ENCODE measurements around the gene RCBTB1. TPM values are rescaled to one million over a fixed set of nuclear protein-coding genes. Genes with fewer than 3 reads are reported as not detected.

Gene RCBTB1
- total and polyA plus RNA-seq, 10 of the 15 experiments (the other 5 are each of a cell fraction or from before 2014, with no cell fraction given): 5.1 to 13.5 (median 11.2) TPM

GRCh38 chr13:49488563-49488962, 96.8 kb downstream of the RCBTB1 start:
- Histone ChIP-seq H3K27ac (ENCODE audit: control insufficient read depth, insufficient read depth) (no peak overlapping the region), H3K4me2 (ENCODE audit: control insufficient read depth, insufficient read depth) (no peak overlapping the region), H3K9ac (ENCODE audit: control insufficient read depth, insufficient read depth, low read length) (no peak overlapping the region), H2AFZ (ENCODE audit: control insufficient read depth, low read depth, low read length) (no peak overlapping the region), H3K27me3 (replicated peaks in 1 of 2; ENCODE audit: control insufficient read depth in 2 of 2, insufficient read depth in 2 of 2, low read length in 1 of 2) (no peaks in the 10 kb centered on the region), H3K4me3 (no peak overlapping the region), H3K79me2 (ENCODE audit: control insufficient read depth, insufficient read depth, low read length) (no peaks in the 10 kb centered on the region), H3K4me1 (ENCODE audit: control insufficient read depth, insufficient read depth, low read length) (no peaks in the 10 kb centered on the region), H4K20me1 (ENCODE audit: control insufficient read depth, insufficient read depth) (no peaks in the 10 kb centered on the region), H3K36me3 (ENCODE audit: control insufficient read depth in 2 of 2, insufficient read depth in 2 of 2, low read length in 1 of 2) (peaks cover 0 to 24% of the 10 kb centered on the region in 2 experiments; a peak in 2 of 4 replicates), H3K9me3 (replicated peaks; ENCODE audit: control insufficient read depth, insufficient read depth, low read length) (no peaks in the 10 kb centered on the region)
- ChIA-PET POLR2A (no interaction called here), RAD21 (ENCODE audit: unreplicated experiment) (no interaction called here), SMC1A (ENCODE audit: uncharacterized antibody, unreplicated experiment) (interaction anchor here (0.6 kb wide), 1 partner anchor 12 kb away, joined by 4 read pairs; no protein-coding TSS in a partner anchor), CTCF (no interaction called here)
- TF ChIP-seq TAF1 (IDR thresholded peaks at IDR 0.05; ENCODE audit: borderline replicate concordance, low read depth, low read length) (no peak), KDM1A (IDR thresholded peaks at IDR 0.05; ENCODE audit: borderline replicate concordance) (no peak), BCL3 (IDR thresholded peaks at IDR 0.05; ENCODE audit: borderline replicate concordance, insufficient read depth, low read depth, low read length, poor library complexity, severe bottlenecking) (no peak), SMAD1 (IDR thresholded peaks at IDR 0.05; ENCODE audit: low read depth, partially characterized antibody) (no peak), ASH2L (IDR thresholded peaks at IDR 0.05; ENCODE audit: borderline replicate concordance, low read depth) (no peak), NFXL1 (IDR thresholded peaks at IDR 0.05; ENCODE audit: borderline replicate concordance) (no peak), IRF5 (IDR thresholded peaks at IDR 0.05; ENCODE audit: borderline replicate concordance) (no peak)
- DNase-seq (ENCODE audit: low read depth, low spot score) (no peak), ATAC-seq (no peak), FAIRE-seq (no peak)
- 100% methylated on average over 2 of the region's 2 CpGs for WGBS (ENCODE audit: insufficient coverage, insufficient replicate concordance, low lambda C conversion rate, missing lambda C conversion rate)
- intact Hi-C loops (cut with micrococcal nuclease; ENCODE audit: unreplicated experiment) (no loop called here), in situ Hi-C loops (cut with MboI) (no loop called here)
- BruUV-seq (replicated peaks): no TSS peak

Other genes with a start within 250 kb of the RCBTB1 start
- gene CAB39L, start 141.5 kb downstream of the RCBTB1 start, total RNA-seq (2014; rRNA removed): 1.2 and 1.9 TPM in 2 replicates
- 1.9 and 2.1 TPM in 2 replicates for gene CAB39L, start 141.5 kb downstream of the RCBTB1 start, total RNA-seq (2014; rRNA removed; fragmentation: Illumina TruSeq; extraction: Trizol)
- gene CAB39L, start 141.5 kb downstream of the RCBTB1 start, total RNA-seq (2021): 2.2 and 3.0 TPM in 2 replicates
- gene CAB39L, start 141.5 kb downstream of the RCBTB1 start, polyA plus RNA-seq (2011; rRNA removed): 2.9 and 5.0 TPM in 2 replicates
- 1.9 and 2.0 TPM in 2 replicates for gene CAB39L, start 141.5 kb downstream of the RCBTB1 start, polyA plus RNA-seq (2014; fragmentation: Illumina TruSeq; extraction: Trizol)
- gene CAB39L, start 141.5 kb downstream of the RCBTB1 start, polyA plus RNA-seq (2014; fragmentation: Nextera tagmentation; extraction: Ambion mirVana): 1 to 10 TPM in 1 of 2 experiments, under 1 TPM in 1; 0.88 to 1.6 TPM
- 1.0 and 1.4 TPM in 2 replicates for gene CAB39L, start 141.5 kb downstream of the RCBTB1 start, polyA plus RNA-seq (2014; rRNA removed)
- 1 to 10 TPM; 1.6 to 1.8 TPM for gene CAB39L, start 141.5 kb downstream of the RCBTB1 start, polyA plus RNA-seq (2016; fragmentation: Nextera tagmentation; extraction: Ambion mirVana)
- gene SETDB2, start 141.3 kb downstream of the RCBTB1 start, total RNA-seq (2014; rRNA removed): 5.7 and 6.6 TPM in 2 replicates
- 8.3 and 9.5 TPM in 2 replicates for gene SETDB2, start 141.3 kb downstream of the RCBTB1 start, total RNA-seq (2014; rRNA removed; fragmentation: Illumina TruSeq; extraction: Trizol)
- 5.7 and 6.6 TPM in 2 replicates for gene SETDB2, start 141.3 kb downstream of the RCBTB1 start, total RNA-seq (2021)
- gene SETDB2, start 141.3 kb downstream of the RCBTB1 start, polyA plus RNA-seq (2011; rRNA removed): 8.9 and 16.8 TPM in 2 replicates
- 8.2 and 8.7 TPM in 2 replicates for gene SETDB2, start 141.3 kb downstream of the RCBTB1 start, polyA plus RNA-seq (2014; fragmentation: Illumina TruSeq; extraction: Trizol)
- 1 to 10 TPM; 1.2 to 1.4 TPM for gene SETDB2, start 141.3 kb downstream of the RCBTB1 start, polyA plus RNA-seq (2014; fragmentation: Nextera tagmentation; extraction: Ambion mirVana)
- 3.1 and 4.5 TPM in 2 replicates for gene SETDB2, start 141.3 kb downstream of the RCBTB1 start, polyA plus RNA-seq (2014; rRNA removed)
- gene SETDB2, start 141.3 kb downstream of the RCBTB1 start, polyA plus RNA-seq (2016; fragmentation: Nextera tagmentation; extraction: Ambion mirVana): 10 to 100 TPM in 1 of 2 experiments, 1 to 10 TPM in 1; 8.4 to 10.0 TPM
- gene PHF11, start 89.6 kb downstream of the RCBTB1 start, total RNA-seq (2014; rRNA removed): 17.8 and 24.5 TPM in 2 replicates
- 35.0 and 36.3 TPM in 2 replicates for gene PHF11, start 89.6 kb downstream of the RCBTB1 start, total RNA-seq (2014; rRNA removed; fragmentation: Illumina TruSeq; extraction: Trizol)
- 33.9 and 35.6 TPM in 2 replicates for gene PHF11, start 89.6 kb downstream of the RCBTB1 start, total RNA-seq (2021)
- 77.3 and 89.2 TPM in 2 replicates for gene PHF11, start 89.6 kb downstream of the RCBTB1 start, polyA plus RNA-seq (2011; rRNA removed)
- gene PHF11, start 89.6 kb downstream of the RCBTB1 start, polyA plus RNA-seq (2014; fragmentation: Illumina TruSeq; extraction: Trizol): 50.1 and 64.6 TPM in 2 replicates
- 10 to 100 TPM; 16.9 to 23.0 TPM for gene PHF11, start 89.6 kb downstream of the RCBTB1 start, polyA plus RNA-seq (2014; fragmentation: Nextera tagmentation; extraction: Ambion mirVana)
- gene PHF11, start 89.6 kb downstream of the RCBTB1 start, polyA plus RNA-seq (2014; rRNA removed): 39.7 and 40.9 TPM in 2 replicates
- gene PHF11, start 89.6 kb downstream of the RCBTB1 start, polyA plus RNA-seq (2016; fragmentation: Nextera tagmentation; extraction: Ambion mirVana): 10 to 100 TPM; 24.2 to 31.6 TPM
- gene ARL11, start 42.9 kb upstream of the RCBTB1 start, total RNA-seq (2014; rRNA removed): 3.8 and 4.1 TPM in 2 replicates
- 5.9 TPM in 2 replicates for gene ARL11, start 42.9 kb upstream of the RCBTB1 start, total RNA-seq (2014; rRNA removed; fragmentation: Illumina TruSeq; extraction: Trizol)
- gene ARL11, start 42.9 kb upstream of the RCBTB1 start, total RNA-seq (2021): 5.3 and 5.6 TPM in 2 replicates
- 1.6 and 2.3 TPM in 2 replicates for gene ARL11, start 42.9 kb upstream of the RCBTB1 start, polyA plus RNA-seq (2011; rRNA removed)
- 4.3 and 4.8 TPM in 2 replicates for gene ARL11, start 42.9 kb upstream of the RCBTB1 start, polyA plus RNA-seq (2014; fragmentation: Illumina TruSeq; extraction: Trizol)
- gene ARL11, start 42.9 kb upstream of the RCBTB1 start, polyA plus RNA-seq (2014; fragmentation: Nextera tagmentation; extraction: Ambion mirVana): 1 to 10 TPM; 2.0 to 2.6 TPM
- gene ARL11, start 42.9 kb upstream of the RCBTB1 start, polyA plus RNA-seq (2014; rRNA removed): 7.2 and 7.4 TPM in 2 replicates
- gene ARL11, start 42.9 kb upstream of the RCBTB1 start, polyA plus RNA-seq (2016; fragmentation: Nextera tagmentation; extraction: Ambion mirVana): 1 to 10 TPM; 4.0 to 5.3 TPM
- gene EBPL, start 105.9 kb upstream of the RCBTB1 start, total RNA-seq (2014; rRNA removed): 56.5 and 57.4 TPM in 2 replicates
- 35.1 and 35.8 TPM in 2 replicates for gene EBPL, start 105.9 kb upstream of the RCBTB1 start, total RNA-seq (2014; rRNA removed; fragmentation: Illumina TruSeq; extraction: Trizol)
- 42.4 and 43.0 TPM in 2 replicates for gene EBPL, start 105.9 kb upstream of the RCBTB1 start, total RNA-seq (2021)
- gene EBPL, start 105.9 kb upstream of the RCBTB1 start, polyA plus RNA-seq (2011; rRNA removed): 44.5 and 61.5 TPM in 2 replicates
- gene EBPL, start 105.9 kb upstream of the RCBTB1 start, polyA plus RNA-seq (2014; fragmentation: Illumina TruSeq; extraction: Trizol): 39.8 and 41.9 TPM in 2 replicates
- 10 to 100 TPM in 1 of 2 experiments, 1 to 10 TPM in 1; 6.2 to 16.7 TPM for gene EBPL, start 105.9 kb upstream of the RCBTB1 start, polyA plus RNA-seq (2014; fragmentation: Nextera tagmentation; extraction: Ambion mirVana)
- gene EBPL, start 105.9 kb upstream of the RCBTB1 start, polyA plus RNA-seq (2014; rRNA removed): 59.3 and 72.8 TPM in 2 replicates
- gene EBPL, start 105.9 kb upstream of the RCBTB1 start, polyA plus RNA-seq (2016; fragmentation: Nextera tagmentation; extraction: Ambion mirVana): 10 to 100 TPM; 52.5 to 67.6 TPM
- 23.7 and 27.6 TPM in 2 replicates for gene KPNA3, start 207.1 kb upstream of the RCBTB1 start, total RNA-seq (2014; rRNA removed)
- 32.8 TPM in 2 replicates for gene KPNA3, start 207.1 kb upstream of the RCBTB1 start, total RNA-seq (2014; rRNA removed; fragmentation: Illumina TruSeq; extraction: Trizol)
- gene KPNA3, start 207.1 kb upstream of the RCBTB1 start, total RNA-seq (2021): 45.9 and 46.9 TPM in 2 replicates
- 29.4 and 38.3 TPM in 2 replicates for gene KPNA3, start 207.1 kb upstream of the RCBTB1 start, polyA plus RNA-seq (2011; rRNA removed)
- gene KPNA3, start 207.1 kb upstream of the RCBTB1 start, polyA plus RNA-seq (2014; fragmentation: Illumina TruSeq; extraction: Trizol): 50.5 and 64.0 TPM in 2 replicates
- 10 to 100 TPM; 23.3 to 27.5 TPM for gene KPNA3, start 207.1 kb upstream of the RCBTB1 start, polyA plus RNA-seq (2014; fragmentation: Nextera tagmentation; extraction: Ambion mirVana)
- 20.0 and 23.3 TPM in 2 replicates for gene KPNA3, start 207.1 kb upstream of the RCBTB1 start, polyA plus RNA-seq (2014; rRNA removed)
- gene KPNA3, start 207.1 kb upstream of the RCBTB1 start, polyA plus RNA-seq (2016; fragmentation: Nextera tagmentation; extraction: Ambion mirVana): 10 to 100 TPM; 36.4 to 37.3 TPM

All from GM12878 (cell line).